DND-41 (cell line): ENCODE results near the gene PRR5L.

Source experiments
- CTCF ChIP-seq: IDR thresholded peaks from 2 replicates; pipeline ENCODE4 v1.5.1; 2012; ENCODE audit warnings: borderline replicate concordance, low read length, moderate library complexity, mild to moderate bottlenecking; ENCODE audit not compliant: poor library complexity, severe bottlenecking; ENCODE audit errors: extremely low read depth
- EZH2 ChIP-seq: IDR thresholded peaks from 3 replicates; pipeline ENCODE4 v1.6.1; 2012; ENCODE audit warnings: borderline replicate concordance, low read depth, mild to moderate bottlenecking, moderate library complexity, low read length, inconsistent platforms; ENCODE audit not compliant: severe bottlenecking

- TF ChIP-seq CTCF (no peak), EZH2 (no peak)
Observed at GRCh38 chr11:36425561-36426081, 129.5 kb downstream of the PRR5L start.
